Activated naive CD4-positive, alpha-beta T cell treated with anti-CD3 and anti-CD28 coated beads, Interleukin-2, amount 50 U/mL, for 72 hours (primary cell): ENCODE data around the gene TTLL5. TPM values are rescaled to one million over a fixed set of nuclear protein-coding genes. Genes with fewer than 3 reads are reported as not detected.

Experiments used
- ATAC-seq, 2 donors: fragments of 150-1000 bp; cut with Tn5 transposase; 2 replicates each; pipeline ENCODE4 v1.10.0; 2021; ENCODE audit warnings: mild to moderate bottlenecking in 2 of 2, moderate library complexity in 2 of 2
- DNase-seq, 2 donors: peaks; one replicate each; pipeline ENCODE4 v3.0.0; 2021 to 2022; ENCODE audit warnings: low spot score in 2 of 2
- H3K27ac Mint-ChIP-seq, 2 donors: one replicate each; pipeline ENCODE4 v1.8.0; 2022; ENCODE audit warnings: mild to moderate bottlenecking in 2 of 2, mixed read lengths in 2 of 2
- H3K36me3 Mint-ChIP-seq, 2 donors: one replicate each; pipeline ENCODE4 v1.8.0; 2022; ENCODE audit warnings: mixed read lengths in 2 of 2
- H3K9me3 Mint-ChIP-seq, 2 donors: one replicate each; pipeline ENCODE4 v1.8.0; 2022; ENCODE audit warnings: mixed read lengths in 2 of 2
- total RNA-seq, 2 donors: library from RNA; stranded (reverse); gene quantifications; one replicate each; pipeline ENCODE4 v1.2.3, GENCODE V29; 2022

The TTLL5 gene
- 10 to 100 TPM; 36.6 TPM for total RNA-seq

DNA sequence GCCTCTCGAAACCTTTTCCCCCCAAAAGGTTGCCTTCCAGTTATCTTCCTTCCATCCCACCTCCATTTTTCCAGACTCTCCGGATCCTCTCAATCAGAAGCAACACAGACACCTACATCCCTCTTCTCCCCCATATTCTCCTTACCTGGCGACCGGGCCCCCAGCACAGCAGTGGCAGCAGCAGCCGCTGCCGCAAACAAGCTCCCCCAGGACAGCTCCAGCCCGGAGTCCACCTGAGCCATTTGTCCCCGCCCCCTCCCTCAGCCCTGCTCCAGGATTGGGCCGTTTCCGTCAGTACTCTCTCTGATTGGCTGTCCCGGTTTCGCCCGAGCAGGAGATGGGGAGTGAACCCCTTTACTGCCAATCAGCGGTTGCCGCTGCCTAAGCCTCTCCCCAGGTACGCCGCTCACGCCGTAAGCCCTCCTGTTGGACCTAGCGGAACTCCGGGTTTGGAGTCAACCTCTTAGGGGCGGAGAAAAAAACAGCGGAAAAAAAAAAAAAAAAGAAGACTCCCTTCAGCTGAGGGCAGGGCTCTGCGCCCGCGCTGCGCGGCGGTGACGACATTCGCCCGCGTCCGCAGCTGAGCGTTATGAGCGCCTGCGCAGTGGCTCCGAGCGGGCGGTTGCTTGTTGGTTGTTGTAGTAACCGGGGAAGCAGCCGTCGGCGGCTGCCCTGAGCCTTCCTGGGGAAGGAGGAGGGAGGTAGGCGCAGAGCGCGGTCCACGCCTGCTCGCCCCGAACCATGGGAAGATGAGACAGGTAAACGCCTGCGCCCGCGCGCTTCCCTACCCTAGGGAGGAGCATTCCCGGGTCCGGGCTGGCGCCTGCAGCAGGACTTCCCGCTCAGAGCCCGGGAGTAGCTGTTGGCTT lies at the start of gene TTLL5, which contains the start of gene ERG28:
Gene TTLL5, plus strand, starts transcription at position 617 of the 869 bp plus-strand sequence. CDS start 1,904 bp downstream, outside the sequence.
Gene ERG28, minus strand, starts transcription at position 247 of the 869 bp plus-strand sequence. CDS start 3,374 bp downstream, outside the sequence.
- ATAC-seq, result peak; percentile 97 to 98
- Mint-ChIP-seq H3K27ac (peak within 1 kb of the TSS; percentile 93 to 100), H3K36me3 (peaks cover 6 to 7% of the 10 kb centered on the region in 2 donors), H3K9me3 (no peaks in the 10 kb centered on the region)
- DNase-seq, result peak; percentile 94 to 98

GRCh38 chr14:75612157-75612556 lies 48.9 kb upstream of the TTLL5 start:
- DNase-seq (no peak), ATAC-seq (no peak)
- H3K9me3 Mint-ChIP-seq, result peaks cover 5 to 19% of the 10 kb centered on the region in 2 donors
- no peak overlapping the region for H3K27ac Mint-ChIP-seq
- peaks cover 2 to 38% of the 10 kb centered on the region in 2 donors for H3K36me3 Mint-ChIP-seq

DNA sequence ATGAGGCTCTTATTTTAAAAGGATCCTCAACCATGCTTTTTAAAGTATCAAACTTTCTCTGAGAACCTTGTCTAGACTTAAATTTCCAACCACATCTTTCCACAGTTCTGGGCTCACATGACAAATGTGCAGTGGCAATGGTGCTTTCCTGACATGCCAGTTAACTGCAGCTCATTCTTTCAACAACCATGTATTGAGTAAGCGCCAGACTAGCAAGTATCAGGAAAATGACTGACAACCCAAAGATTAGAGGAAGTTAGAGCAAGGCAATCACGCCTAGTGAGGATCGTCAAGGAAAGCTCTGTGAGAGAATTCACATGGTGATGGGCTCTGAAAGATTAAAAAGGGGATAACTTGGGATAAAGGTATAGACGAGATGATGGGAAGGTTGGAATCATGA lies 46.9 kb upstream of the TTLL5 start:
- H3K36me3 Mint-ChIP-seq, result peaks cover 0 to 25% of the 10 kb centered on the region in 2 donors
- ATAC-seq, result no peak
- DNase-seq, result no peak
- no peak overlapping the region for H3K27ac Mint-ChIP-seq
- peaks cover 5 to 13% of the 10 kb centered on the region in 2 donors for H3K9me3 Mint-ChIP-seq

DNA sequence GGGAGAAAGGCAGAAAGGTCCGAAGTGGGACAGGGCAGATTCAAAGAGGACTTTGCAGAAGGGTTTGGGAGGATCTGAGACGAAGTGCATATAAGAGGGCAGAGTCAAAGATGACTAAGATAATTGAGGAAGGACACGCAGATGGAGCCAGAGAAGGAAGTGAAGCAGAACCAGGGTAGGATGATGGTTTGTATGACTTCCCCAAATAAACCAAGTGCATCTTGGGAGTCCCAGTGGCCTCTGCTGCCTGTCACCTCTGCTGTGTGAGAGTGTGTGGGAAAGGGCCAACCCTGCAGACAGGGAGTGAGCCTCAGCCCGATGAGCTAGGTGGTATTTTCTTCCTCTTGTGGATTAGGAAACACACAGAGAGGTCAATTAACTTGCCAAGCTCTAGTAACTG lies 45.8 kb upstream of the TTLL5 start:
- H3K36me3 Mint-ChIP-seq, result peaks cover 0 to 25% of the 10 kb centered on the region in 2 donors
- DNase-seq (no peak), ATAC-seq (no peak)
- H3K9me3 Mint-ChIP-seq, result peaks cover 5 to 13% of the 10 kb centered on the region in 2 donors
- peak overlapping the region in 1 of 2 donors; percentile 18 for H3K27ac Mint-ChIP-seq

- Mint-ChIP-seq H3K9me3 (peaks cover under 1 to 1% of the 10 kb centered on the region in 2 donors), H3K27ac (no peak overlapping the region), H3K36me3 (peaks cover 0 to 9% of the 10 kb centered on the region in 2 donors)
- ATAC-seq (no peak), DNase-seq (no peak)
Measured at GRCh38 chr14:75619548-75619947, 41.5 kb upstream of the TTLL5 start.

GRCh38 chr14:75625034-75625433 lies 36.0 kb upstream of the TTLL5 start:
- Mint-ChIP-seq H3K36me3 (no peaks in the 10 kb centered on the region), H3K27ac (peak overlapping the region in 1 of 2 donors; percentile 38), H3K9me3 (no peaks in the 10 kb centered on the region)
- no peak for DNase-seq
- no peak for ATAC-seq

GRCh38 chr14:75626396-75626795 lies 34.6 kb upstream of the TTLL5 start:
- Mint-ChIP-seq H3K27ac (no peak overlapping the region), H3K36me3 (no peaks in the 10 kb centered on the region), H3K9me3 (no peaks in the 10 kb centered on the region)
- ATAC-seq, result no peak
- no peak for DNase-seq

- ATAC-seq (no peak), DNase-seq (no peak)
- H3K9me3 Mint-ChIP-seq, result no peaks in the 10 kb centered on the region
- no peaks in the 10 kb centered on the region for H3K36me3 Mint-ChIP-seq
- H3K27ac Mint-ChIP-seq, result no peak overlapping the region
Measured at GRCh38 chr14:75626863-75627262, 34.2 kb upstream of the TTLL5 start.

DNA sequence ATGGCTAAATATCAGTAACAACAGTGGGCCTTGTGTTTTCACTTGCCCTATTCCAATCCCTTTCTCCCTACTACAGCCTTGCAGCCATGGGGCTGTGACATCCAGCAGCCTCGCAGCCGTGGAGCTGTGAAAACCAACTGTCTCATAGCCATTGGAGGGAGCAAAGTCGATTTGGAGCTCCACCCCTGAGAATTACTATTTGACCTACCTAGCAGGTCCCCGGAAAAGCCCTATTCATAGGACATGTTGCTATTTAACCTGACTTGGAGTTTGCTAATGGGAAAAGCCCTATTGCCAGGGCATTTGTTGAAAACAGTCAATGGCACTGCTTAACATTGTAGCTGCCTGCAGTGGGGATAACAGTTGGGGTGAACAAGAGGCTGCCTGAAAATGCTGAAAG lies 33.6 kb upstream of the TTLL5 start:
- ATAC-seq (no peak), DNase-seq (no peak)
- Mint-ChIP-seq H3K36me3 (no peaks in the 10 kb centered on the region), H3K27ac (no peak overlapping the region), H3K9me3 (no peaks in the 10 kb centered on the region)

DNA sequence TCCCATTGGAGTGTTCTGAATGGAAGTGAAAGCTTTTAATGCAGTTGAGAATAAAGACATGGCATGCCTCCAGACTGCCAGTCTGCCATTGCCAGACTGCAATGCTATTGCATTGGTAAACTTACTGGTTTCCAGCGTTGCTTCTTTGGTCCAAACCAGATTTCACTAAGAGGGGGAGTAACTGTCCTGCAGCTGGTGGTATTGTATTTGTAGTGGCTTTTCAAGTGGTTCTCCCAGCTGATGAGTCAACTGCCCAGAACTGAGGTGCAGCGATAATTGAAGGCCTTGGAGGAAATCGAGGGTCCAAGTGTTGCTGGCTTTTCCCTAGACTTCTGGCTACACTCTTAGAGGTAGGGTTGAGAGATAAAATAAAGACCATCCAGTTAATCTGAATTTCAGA lies 32.2 kb upstream of the TTLL5 start:
- no peaks in the 10 kb centered on the region for H3K9me3 Mint-ChIP-seq
- no peak overlapping the region for H3K27ac Mint-ChIP-seq
- ATAC-seq (no peak), DNase-seq (no peak)
- no peaks in the 10 kb centered on the region for H3K36me3 Mint-ChIP-seq

DNA sequence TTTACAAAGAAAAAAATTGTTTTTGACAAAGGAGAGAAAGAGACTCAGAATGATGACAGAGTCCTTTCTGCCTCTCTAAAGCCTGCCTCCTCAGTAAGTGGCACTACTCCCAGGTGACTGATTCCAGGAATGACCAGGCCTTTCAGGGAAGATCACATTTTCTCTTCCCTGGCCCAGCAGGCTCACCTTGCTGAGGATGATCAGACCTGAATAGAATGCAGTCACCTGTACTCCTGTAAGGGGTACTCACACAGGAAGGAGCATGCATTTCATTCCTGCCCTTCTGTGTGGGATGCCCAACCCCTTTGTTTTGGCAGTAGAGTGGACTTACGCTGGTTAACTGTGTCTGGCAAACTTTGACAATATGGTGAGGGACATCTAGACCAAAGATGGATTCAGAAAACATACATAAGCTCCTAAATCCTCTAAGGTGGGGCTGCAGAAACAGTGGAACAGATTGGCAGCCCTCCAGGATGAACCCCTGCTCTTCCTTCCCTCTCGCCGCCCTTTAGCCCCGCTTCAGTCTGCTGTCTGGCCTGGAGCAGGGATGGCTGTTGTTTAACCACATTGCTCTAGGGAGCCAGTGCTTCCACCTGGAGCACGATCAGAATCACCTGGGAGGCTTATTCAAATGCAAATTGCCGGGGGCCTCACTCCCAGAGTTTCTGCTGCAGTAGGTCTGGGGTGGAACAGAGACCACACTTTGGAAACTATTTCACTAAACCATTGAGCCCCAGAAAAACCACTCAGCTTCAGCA lies 30.2 kb upstream of the TTLL5 start:
- peak overlapping the region in 1 of 2 donors; percentile 77 for H3K27ac Mint-ChIP-seq
- DNase-seq (no peak), ATAC-seq (no peak)
- no peaks in the 10 kb centered on the region for H3K9me3 Mint-ChIP-seq
- no peaks in the 10 kb centered on the region for H3K36me3 Mint-ChIP-seq

GRCh38 chr14:75631453-75631831 lies 29.6 kb upstream of the TTLL5 start:
- Mint-ChIP-seq H3K9me3 (no peaks in the 10 kb centered on the region), H3K36me3 (no peaks in the 10 kb centered on the region), H3K27ac (no peak overlapping the region)
- ATAC-seq (no peak), DNase-seq (no peak)

- no peaks in the 10 kb centered on the region for H3K36me3 Mint-ChIP-seq
- ATAC-seq (no peak), DNase-seq (no peak)
- no peaks in the 10 kb centered on the region for H3K9me3 Mint-ChIP-seq
- no peak overlapping the region for H3K27ac Mint-ChIP-seq
Measured at GRCh38 chr14:75634848-75635247, 26.2 kb upstream of the TTLL5 start.

DNA sequence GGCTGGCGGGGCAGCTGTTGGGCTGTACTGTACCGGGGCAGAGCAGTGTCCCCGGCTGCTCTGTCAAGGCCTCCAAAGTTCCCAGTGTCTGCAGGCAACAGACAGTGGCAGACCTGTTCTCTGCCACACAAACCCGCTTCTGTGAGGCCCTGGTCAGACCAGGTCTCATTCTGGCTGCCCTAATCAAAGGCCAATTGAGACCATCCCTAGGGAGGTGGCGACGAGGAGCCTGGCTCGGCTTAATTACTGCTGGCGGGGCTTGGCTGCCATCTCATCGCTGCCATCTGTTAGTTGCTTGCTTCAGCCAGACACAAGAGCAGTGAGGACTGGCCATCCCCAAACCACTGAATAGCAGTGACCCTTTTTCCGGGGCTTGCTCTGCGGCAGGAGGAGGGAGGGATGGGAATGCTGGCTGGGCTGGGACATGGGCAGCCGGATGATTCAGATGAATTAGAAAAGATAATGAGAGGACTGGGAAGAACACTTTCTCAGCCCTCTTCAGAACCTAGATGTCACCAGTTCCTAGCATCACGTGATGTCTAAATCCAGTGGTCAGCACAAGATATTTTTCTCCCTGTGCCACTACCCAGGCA lies 24.9 kb upstream of the TTLL5 start:
- H3K36me3 Mint-ChIP-seq, result no peaks in the 10 kb centered on the region
- DNase-seq (no peak), ATAC-seq (no peak)
- no peaks in the 10 kb centered on the region for H3K9me3 Mint-ChIP-seq
- no peak overlapping the region for H3K27ac Mint-ChIP-seq

DNA sequence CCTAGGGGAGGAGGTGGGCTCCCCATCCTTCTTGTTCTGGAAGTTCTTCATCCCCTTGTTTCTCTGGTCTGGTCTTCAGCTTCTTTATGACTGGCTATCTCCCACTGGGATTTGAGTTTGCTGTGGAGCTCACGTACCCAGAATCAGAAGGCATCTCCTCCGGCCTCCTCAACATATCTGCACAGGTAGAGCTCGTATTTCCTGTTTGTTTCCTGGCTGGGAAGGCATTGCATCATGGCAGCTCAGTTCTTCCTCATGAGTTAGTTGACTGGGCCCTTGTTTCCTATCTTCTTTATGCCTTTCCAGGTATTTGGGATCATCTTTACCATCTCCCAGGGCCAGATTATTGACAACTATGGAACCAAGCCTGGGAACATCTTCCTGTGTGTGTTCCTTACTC lies 20.2 kb upstream of the TTLL5 start:
- no peaks in the 10 kb centered on the region for H3K9me3 Mint-ChIP-seq
- H3K27ac Mint-ChIP-seq, result peak overlapping the region in 1 of 2 donors; percentile 23
- ATAC-seq, result no peak
- no peak for DNase-seq
- no peaks in the 10 kb centered on the region for H3K36me3 Mint-ChIP-seq

DNA sequence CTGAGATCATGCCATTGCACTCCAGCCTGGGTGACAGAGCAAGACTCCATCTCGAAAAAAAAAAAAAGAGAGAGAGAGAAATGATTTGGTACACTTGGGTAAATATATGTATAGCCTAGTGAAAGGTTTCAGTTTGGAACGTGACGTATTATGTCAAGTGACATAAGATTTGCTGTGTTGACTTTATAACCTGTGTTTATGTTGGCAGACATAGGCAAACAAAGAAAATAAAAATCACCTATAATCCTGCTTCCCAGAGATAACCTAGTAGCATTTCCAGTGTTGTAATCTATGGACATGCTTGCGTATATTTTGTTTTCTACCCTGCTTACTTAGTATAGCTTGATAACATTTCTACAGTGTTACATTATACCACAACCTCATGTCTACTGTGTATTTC lies 17.1 kb upstream of the TTLL5 start:
- no peaks in the 10 kb centered on the region for H3K36me3 Mint-ChIP-seq
- H3K27ac Mint-ChIP-seq, result no peak overlapping the region
- no peak for DNase-seq
- no peak for ATAC-seq
- H3K9me3 Mint-ChIP-seq, result no peaks in the 10 kb centered on the region

DNA sequence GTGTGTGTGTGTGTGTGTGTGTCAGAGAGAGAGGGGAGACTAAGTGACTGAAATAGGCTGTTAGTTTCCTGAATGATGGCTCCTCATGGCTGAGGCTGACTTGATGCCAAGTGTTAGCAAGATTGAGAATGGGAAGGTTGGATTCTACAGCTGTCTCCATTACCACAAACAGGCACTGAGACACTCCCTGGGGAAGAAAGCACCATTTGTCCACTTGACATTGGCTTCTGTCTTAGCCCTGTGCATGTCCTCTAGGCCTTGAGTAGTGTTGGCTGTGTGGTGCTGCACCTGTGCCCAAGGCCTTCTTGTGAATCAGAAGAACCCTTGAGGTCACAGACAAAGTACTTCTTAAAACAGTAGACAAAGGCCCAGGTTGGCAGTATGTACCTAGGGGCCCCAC lies 16.0 kb upstream of the TTLL5 start:
- no peaks in the 10 kb centered on the region for H3K9me3 Mint-ChIP-seq
- no peak overlapping the region for H3K27ac Mint-ChIP-seq
- DNase-seq, result no peak
- ATAC-seq, result no peak
- peaks cover 4 to 5% of the 10 kb centered on the region in 2 donors for H3K36me3 Mint-ChIP-seq
